Measurements from ENCODE around the gene TXNDC2. TPM values are rescaled to one million over a fixed set of nuclear protein-coding genes. Genes with fewer than 3 reads are reported as not detected.

The TXNDC2 gene
- total RNA-seq, 4 donors from 2014 or later: 0.33 TPM; not detected in 3

- TF ChIP-seq CTCF (IDR thresholded peaks at IDR 0.05; ENCODE audit: low read depth): no peak
These were observed 30.7 kb upstream of the TXNDC2 start for GRCh38 chr18:9854801-9855676.

GRCh38 chr18:9855681-9856080, 30.1 kb upstream of the TXNDC2 start:
- TF ChIP-seq CTCF (IDR thresholded peaks at IDR 0.05; ENCODE audit: low read depth): no peak

- no peak for TF ChIP-seq CTCF (IDR thresholded peaks at IDR 0.05; ENCODE audit: low read depth)
These were observed 29.7 kb upstream of the TXNDC2 start for GRCh38 chr18:9856092-9856491.

- TF ChIP-seq CTCF (IDR thresholded peaks at IDR 0.05; ENCODE audit: low read depth): no peak
These were observed 27.1 kb upstream of the TXNDC2 start for GRCh38 chr18:9858642-9859041.

GRCh38 chr18:9859232-9859631, 26.5 kb upstream of the TXNDC2 start:
- TF ChIP-seq CTCF (IDR thresholded peaks at IDR 0.05; ENCODE audit: low read depth): no peak

GRCh38 chr18:9860682-9861081, 25.1 kb upstream of the TXNDC2 start:
- TF ChIP-seq CTCF (IDR thresholded peaks at IDR 0.05; ENCODE audit: low read depth): no peak

GRCh38 chr18:9861157-9861556, 24.6 kb upstream of the TXNDC2 start:
- no peak for TF ChIP-seq CTCF (IDR thresholded peaks at IDR 0.05; ENCODE audit: low read depth)

Measured in subcutaneous adipose tissue (tissue), 4 donors.